GM21825 (cell line): ENCODE results near the gene WIZ.
"Not testable (repeated sequence)": the region's sequence is repeated elsewhere in the genome, so short reads cannot be mapped to it uniquely, and the experiment has no call there.

ENCODE experiments used
- ATAC-seq: cut with Tn5 transposase; IDR thresholded peaks from one replicate; pipeline ENCODE4 v1.9.1; 2021; ENCODE audit warnings: mild to moderate bottlenecking, moderate library complexity; ENCODE audit not compliant: unreplicated experiment

The WIZ gene

DNA sequence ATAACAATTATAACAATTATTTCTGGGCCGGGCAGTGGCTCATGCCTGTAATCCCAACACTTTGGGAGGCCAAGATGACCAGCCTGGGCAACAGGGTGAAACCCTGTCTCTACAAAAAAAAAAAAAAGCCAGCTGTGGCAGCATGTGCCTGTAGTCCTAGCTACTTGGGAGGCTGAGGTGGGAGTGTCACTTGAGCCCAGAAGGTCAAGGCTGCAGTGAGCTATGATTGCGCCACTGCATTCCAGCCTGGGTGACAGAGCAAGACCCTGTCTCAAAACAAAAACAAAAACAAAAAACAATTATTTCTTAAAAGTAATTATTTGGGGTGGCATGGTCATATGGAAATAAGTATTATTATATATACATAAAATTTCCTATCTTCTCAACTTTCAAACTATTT, 38.4 kb downstream of the WIZ start:
- not testable (repeated sequence) for ATAC-seq

DNA sequence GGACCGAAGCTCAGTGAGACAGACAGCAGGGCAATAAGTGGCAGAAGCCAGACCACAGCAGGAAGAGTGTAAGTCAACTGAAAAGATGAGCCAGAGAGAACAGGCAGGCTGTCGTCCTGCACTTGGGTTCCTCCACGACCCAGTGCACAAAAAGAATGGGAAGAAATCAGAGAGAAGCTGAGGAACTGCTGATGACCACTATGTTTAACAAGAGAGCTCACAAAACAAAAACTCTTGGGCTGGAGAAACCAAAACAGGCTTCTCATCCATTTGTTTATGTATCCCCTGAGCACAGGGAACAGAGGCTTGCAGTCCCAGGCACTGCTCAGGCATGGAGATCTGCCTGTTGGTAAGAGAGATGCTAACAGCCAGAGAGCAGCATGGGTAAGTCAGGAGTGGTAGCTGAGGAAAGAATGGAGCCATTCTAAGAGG, 45.0 kb downstream of the WIZ start:
- ATAC-seq = no peak

DNA sequence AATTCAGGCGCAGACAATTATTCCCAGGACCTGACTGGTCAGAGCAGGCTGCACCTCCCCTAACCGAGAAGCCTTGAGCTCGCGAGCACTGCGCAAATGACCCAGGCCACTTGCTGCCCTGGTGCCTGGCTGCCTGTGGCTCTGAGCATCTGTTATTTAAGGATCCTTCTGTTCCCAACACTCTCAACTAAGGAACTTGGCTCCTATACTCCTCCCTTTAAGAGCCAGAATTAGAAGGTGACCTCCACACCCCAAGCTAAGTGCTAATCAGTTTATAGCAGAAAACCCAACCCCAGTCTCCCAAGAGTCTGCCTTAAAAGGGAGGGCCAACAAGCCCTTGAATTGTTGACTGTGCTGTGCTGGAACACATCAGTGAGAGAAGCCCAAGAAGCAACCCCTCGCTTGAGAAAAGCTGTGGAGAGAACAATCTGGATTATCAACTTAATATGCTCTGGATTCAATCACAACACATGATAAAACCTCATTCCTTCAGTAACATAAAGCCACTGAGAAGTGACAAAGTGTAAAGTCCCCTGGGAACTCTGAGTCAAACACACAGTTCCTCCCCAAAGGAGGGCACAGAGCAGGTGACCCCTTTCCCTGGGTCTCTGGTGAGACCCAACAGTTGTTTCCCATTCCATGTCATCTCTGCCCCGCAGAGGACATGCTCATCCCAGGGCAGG, 45.5 kb downstream of the WIZ start:
- ATAC-seq = no peak

DNA sequence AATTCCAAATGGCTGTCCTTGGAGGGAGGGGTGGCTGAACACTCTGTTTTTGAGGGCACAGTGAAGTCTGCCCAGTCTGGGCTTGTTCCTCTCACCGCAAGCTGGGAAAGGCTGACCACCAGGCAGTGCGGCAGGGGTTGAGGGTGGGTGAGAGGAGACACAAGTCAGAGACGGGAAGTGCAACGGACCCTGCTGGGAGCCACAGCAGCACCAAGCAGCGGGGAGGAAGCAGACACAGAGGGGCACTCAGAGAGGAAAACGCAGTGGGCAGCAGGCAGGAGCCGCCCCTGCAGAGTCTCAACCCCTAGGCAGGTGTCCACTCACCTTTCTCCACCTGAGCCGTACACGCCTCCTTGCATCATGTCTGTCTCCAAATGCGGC, 46.6 kb downstream of the WIZ start:
- ATAC-seq = no peak

DNA sequence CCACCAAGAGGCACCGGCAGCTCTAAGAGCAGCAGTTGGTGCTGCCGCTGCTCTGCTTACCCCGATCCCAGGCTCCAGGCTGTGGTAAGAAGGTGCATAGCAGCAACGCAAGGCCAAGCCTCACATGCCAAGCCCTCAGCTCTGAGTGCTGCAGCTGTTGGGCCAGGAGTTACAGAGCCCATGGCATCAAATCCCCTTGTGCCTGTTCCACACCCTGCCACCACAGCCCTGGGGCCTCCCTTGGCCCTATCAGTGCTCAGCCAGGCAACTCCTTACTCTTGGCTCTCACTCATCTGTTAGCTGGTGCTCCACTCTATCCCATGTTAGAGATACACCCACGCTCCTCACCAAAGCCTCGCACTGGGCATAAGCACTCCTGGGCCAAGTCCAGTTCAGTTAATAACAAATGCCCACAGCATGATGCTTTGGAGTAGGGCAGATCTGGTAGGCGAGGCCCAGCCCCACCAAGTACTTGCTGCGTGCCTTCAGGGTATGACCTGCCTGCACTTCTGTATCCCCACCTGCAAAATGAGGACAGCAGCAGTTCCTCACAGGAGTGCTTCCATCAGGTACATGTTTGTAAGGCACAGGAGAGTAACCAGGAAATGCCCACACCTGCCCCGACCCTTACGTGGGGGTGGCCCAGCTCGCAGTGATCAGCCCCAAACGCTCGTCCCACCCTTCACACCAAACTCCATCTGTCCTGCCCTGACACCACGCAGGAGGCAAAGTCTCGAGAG, 47.2 kb downstream of the WIZ start:
- ATAC-seq = no peak

DNA sequence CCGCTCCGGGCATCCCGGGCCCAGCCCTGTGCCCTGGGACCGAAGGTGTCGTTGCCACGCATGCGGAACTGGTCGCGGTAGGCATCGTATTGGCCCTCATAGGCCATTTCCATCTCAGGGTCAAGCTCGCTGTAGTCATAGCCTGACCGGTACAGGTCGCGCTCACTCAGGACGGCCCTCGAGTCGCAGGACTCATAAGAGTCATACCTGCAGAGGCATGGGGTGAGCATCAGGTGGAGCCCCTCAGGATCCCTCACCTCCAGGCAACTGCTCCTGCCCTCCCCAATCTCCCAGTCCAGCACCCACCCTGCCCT, 48.4 kb downstream of the WIZ start:
- no peak for ATAC-seq

DNA sequence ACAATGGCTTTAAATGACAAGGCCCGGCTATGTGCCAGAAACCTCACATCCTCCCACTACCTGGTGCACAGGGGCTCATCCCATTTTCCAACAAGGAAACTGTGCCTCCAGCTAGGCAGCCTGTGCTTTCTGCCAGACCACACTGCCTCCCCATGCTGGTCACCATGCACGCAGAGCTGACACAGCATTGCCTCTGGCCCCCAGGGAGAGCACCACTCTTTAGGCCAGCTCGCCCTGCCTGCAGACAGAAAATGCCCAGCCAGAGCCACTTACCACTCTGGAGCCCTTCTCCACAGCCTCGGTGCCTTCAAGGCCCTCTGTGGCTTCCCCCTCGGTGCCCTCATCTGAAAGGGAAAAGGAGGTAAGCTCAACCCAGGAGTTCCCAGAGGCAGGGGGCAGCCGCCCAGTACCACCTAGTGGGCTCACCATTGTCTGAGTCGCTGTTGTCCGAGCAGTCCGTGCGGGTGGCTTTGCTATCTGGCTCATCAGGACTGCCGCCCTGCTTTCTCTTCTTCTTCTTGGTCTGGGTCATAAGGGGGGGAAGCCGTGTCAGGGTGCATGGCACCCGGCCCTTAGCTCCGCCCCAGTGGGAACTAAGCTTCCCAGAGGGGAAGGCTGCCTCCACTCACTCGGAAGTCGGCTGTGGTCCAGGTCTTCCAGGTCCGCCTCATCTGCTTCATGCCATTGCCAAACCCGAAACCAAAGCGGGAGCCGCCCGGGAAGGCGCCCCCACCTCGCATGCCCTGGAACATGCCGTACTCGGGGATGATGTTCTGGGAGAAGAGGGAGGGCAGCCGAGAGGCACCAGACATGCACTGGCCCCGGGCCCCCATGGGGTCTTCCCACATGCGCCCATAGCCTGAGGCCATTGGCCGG, 49.0 kb downstream of the WIZ start:
- ATAC-seq = no peak

DNA sequence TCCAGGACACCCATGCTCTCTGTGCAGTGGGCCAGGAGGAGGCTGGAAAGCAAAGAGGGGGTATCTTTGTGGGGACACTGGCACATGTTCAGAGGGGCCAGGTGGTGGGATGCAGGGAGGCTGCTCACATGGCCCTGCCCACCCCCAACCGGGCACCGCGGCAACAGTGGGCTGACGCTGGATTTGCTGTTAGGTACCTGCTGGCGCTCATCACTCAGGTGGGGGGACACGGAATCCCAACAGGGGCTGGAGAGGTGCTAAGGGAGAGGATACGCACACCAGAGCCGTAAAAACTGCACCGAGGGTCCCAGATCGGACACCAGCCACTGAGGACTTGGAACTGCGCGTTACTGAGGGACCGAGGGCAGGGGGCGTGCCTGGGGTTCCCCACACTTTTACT, 50.1 kb downstream of the WIZ start:
- ATAC-seq = no peak

DNA sequence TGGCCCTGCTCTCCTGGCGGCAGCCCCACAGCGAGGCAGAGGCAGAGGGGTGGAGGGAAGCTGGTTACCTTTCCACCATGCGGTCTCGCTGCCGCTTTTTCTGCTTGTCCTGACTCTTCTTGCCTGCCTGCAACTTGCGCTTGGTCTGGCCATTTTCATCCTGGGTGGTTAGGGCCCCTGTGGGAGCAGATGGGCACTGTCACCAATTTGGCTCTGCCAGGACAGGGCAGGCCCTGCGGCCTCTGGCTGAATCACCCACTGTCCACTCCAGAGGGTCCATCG, 50.6 kb downstream of the WIZ start:
- no peak for ATAC-seq

DNA sequence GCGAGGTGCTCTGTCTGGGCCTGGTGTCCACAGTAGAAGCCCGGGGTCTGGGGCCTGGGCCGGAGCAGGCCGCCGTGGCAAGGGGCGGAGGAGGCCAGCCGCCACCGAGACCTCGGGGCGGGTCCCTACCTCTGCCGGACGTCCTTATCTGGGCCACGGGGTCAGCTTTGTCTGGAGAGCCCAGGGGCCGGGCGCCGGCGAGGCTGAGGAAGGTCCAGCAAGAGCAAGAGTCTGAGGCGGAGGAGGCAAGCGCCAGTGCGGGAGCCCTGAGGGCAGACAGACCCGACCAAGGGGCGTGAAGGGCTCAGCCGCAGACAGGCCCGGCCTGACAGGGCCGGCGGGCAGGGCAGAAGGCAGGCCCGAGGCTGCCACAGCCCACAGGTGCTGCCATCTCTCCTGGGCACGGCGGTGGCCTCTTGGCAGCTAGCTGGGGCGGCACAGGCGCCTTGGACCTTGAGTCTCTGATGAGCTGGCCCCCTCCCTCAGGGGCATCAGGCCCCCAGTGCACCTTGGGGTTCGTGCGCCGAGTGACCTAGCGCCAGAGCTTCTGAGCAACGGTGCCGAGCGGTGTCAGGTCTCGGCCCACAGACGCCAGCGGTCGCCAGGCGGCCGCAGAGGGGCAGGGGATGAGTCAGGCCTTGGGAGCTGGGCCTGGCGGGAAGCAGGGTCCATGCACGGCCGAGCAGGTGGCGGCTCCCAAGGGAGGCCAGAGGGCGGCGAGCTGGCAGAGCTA, 51.1 kb downstream of the WIZ start:
- no peak for ATAC-seq

DNA sequence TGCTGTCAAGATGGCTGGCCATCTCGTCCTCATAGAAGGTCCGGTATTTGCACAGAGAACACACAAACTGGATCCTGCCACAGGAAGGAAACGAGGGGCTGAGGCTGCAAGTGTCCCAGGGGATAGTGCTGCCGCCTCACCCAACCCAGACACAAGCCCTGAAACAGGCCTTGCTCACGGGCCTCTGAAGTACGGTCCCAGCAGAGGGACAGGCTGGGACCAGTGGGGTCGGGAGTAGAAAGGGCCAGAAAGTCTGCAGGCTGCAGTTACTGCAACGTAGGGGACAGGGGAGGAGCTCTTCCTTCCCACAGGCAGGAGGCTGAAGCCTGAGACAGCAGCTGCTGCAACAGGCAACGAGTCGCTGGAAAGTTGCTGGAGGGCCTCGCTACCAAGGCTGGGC, 52.0 kb downstream of the WIZ start:
- no peak for ATAC-seq

DNA sequence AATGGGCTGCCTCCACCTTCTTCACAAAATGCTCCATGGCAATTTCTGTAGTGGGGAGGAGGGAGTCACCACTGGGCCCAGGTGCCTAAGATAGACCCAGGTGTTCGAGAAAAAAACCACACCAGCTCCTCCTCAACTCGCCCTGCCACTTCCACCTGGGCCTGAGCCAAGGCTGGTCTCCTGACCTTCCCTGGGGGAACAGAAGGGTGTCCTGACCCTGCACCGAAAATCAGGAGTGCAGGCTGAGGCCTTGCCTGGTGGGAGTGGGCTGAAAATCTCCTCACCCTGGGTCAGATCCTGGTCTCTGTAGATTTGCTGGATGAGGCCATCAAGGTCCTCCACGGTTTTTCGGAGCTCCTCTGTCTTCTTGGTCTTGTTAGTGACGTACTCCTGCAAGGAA, 52.5 kb downstream of the WIZ start:
- ATAC-seq = no peak

DNA sequence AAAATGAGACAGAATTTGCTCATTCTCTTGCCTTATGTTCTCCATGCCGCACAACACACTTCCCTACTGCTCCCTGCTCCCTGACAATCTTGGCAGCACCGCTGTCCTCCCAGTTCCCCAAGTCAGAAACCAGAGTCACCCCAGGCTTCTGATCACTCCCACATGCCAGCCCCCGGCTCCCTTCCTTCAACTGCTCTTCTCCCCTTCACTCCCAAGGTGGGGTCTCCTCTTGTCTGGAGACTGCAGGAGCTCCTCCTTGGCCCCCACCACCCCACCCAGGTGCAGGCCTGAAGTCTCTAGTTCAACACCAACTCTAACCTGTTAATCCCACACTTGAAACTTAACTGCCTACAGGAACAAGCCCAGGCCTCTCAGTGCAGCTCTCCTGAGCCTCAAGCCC, 53.3 kb downstream of the WIZ start:
- no peak for ATAC-seq

DNA sequence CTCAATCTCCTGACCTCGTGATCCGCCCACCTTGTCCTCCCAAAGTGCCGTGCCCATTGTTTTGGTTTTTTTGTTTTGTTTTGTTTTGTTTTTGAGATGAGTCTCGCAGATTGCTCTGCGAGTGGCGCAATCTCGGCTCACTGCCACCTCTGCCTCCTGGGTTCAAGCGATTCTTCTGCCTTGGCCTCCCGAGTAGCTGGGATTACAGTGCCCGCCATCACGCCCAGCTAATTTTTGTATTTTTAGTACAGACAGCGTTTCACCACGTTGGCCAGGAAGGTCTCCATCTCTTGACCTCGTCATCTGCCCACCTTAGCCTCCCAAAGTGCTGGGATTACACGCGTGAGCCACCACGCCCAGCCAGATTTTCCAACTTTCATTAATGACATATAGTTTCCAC, 54.5 kb downstream of the WIZ start:
- not testable (repeated sequence) for ATAC-seq

DNA sequence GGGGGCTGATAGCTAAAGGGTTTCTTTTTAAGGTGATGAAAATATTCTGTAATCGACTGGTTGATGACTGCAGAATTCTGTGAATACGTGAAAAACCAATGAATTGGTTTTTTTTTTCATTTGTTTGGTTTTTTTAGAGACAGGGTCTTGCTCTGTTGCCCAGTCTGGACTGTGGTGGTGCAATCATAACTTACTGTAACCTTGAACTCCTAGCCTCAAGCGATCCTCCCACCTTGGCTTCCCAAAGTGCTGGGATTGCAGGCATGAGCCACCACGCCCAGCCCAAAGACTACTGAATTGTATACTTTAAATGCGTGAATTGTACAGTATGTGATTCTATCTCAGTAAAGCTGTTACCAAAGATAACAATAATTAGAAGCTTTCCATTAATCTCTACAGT, 55.3 kb downstream of the WIZ start:
- ATAC-seq = no peak

DNA sequence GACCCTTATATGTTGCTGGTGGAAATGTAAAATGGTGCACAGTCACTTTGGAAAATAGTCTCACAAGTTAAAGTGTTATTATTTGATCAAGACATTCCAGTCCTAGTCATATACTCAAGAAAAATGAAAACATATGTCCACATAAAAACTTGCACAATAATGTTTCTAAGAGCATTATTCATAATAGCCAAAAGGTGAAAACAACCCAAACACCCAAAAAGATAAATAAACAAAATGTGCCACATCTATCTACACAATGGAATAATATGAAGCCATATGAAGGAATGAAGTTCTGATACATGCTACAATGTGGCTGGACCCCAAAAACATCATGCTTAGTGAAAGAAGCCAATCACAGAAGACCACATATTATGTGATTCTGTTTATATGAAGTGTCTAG, 55.8 kb downstream of the WIZ start:
- ATAC-seq = no peak

DNA sequence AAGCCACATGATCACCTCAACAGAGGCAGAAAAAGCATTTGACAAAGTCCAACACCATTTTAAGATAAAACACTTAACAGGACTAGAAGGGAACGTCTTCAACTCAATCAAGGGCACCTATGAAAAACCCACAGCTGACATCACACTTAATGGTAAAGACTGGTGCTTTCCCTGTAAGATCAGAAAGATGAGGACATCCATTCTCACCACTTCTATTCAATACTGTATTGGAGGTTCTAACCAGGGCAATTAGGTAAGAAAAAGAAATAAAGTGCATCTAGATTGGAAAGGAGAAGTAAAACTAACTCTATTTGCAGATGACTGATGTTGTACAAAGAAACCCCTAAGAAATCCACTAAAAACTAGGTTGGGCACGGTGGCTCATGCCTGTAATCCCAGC, 58.9 kb downstream of the WIZ start:
- no peak for ATAC-seq

DNA sequence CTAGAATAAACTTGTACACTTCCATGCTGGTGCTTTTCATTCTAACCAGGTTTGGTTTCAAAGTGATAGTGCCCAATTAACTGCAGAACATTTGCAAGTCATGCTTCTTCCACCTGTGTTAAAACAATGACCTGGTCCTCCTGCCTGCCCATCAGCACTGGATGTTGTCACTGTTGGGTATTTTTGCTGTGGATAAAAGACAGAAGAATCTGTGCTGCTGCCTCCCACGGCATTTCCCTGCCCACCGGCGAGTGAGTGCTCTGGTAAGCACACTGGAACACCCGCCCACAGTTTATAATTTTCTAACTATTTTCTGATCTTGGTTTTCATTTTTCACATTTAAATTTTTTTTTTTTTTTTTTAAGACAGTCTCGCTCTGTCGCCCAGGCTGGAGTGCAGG, 67.9 kb downstream of the WIZ start:
- no peak for ATAC-seq

DNA sequence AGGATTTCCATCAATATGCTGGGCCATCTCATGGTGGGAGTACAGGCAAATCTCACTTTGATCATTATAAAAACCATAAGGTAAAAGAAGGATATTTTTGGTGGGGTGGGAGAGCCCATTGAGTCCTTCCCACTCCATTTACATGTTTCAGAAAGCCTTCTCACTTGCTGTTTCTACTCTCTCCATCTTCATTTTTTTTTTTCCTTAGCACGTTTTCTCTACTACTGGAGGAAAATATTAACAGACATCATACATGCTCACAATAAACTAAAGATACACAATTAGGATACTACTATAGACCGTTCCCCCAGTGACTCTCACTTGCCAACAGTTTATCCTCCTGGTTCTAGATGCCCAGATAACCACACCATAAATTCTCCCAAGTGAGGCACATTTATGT, 68.3 kb downstream of the WIZ start:
- no peak for ATAC-seq

DNA sequence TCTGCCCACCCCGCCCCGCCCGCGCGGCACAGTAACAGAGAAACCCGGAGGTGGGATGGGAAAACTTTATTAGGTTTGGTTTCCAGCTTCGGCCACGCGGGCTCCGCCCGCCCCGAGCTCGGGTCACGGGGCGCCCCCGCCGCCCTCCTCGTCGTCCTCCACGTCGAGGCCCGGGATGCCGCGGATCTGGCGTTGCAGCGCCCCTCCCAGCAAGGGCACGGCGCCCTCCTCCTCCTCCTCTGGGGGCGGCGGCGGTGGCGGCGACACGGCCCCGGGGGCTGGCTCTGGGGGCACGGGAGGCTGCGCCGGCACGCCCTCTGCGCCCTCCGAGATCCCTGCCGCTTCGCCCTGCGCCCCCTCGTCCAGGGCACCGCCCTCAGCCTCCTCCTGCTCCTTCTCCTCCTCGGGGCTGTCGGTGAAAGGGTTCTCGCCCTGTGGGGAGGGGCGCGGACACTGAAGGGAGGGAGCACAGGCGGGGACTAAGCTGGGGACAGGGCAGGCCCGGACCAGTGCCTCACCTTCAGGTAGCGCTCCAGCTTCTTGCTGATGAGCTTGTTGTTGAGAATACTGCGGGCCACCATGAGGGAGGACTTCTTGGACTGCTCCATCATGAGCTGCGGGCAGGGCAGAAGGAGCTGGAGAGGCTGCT, 69.6 kb downstream of the WIZ start:
- ATAC-seq = peak; percentile 42
